ENCODE data around the gene STRAP. TPM values are rescaled to one million over a fixed set of nuclear protein-coding genes. Genes with fewer than 3 reads are reported as not detected.

The STRAP gene
- total and polyA plus RNA-seq, 2 experiments from 2014 or later = 229 to 403 TPM

- no peak overlapping the region for H3K4me2 ChIP-seq
- Mint-ChIP-seq H3K9me3 (no peaks in the 10 kb centered on the region), H3K36me3 (ENCODE audit: low read depth) (no peaks in the 10 kb centered on the region), H3K27me3 (ENCODE audit: insufficient read depth, low read depth, poor library complexity) (peaks cover 3% of the 10 kb centered on the region), H3K27ac (no peak overlapping the region), H3K4me3 (no peak overlapping the region), H3K4me1 (no peaks in the 10 kb centered on the region)
- H3K9me2 ChIP-seq (ENCODE audit: insufficient read depth) = no peaks in the 10 kb centered on the region
- H3K27me3 ChIP-seq (ENCODE audit: insufficient read depth) = no peaks in the 10 kb centered on the region
- DNase-seq (ENCODE audit: low spot score) (no peak), ATAC-seq (no peak)
- H3F3A ChIP-seq (replicated peaks; ENCODE audit: low read depth) = no peaks in the 10 kb centered on the region
- TF ChIP-seq EZH2phosphoT487 (IDR thresholded peaks at IDR 0.05; ENCODE audit: unreplicated experiment) = no peak
- no peak for TF ChIP-seq NANOG (IDR thresholded peaks at IDR 0.05; ENCODE audit: borderline replicate concordance)
- no peak for TF ChIP-seq EZH2 (IDR thresholded peaks at IDR 0.05; ENCODE audit: low read depth, unreplicated experiment)
- TF ChIP-seq CTCF (conservative IDR thresholded peaks at IDR 0.05; ENCODE audit: low read depth in 2 of 2) = no peak
- no peak for TF ChIP-seq POLR2AphosphoS5 (IDR thresholded peaks at IDR 0.05; ENCODE audit: low read depth)
- TF ChIP-seq CREB1 (CRISPR knock-in tag; IDR thresholded peaks at IDR 0.05; ENCODE audit: low read depth) = no peak
- TF ChIP-seq ZNF331 (CRISPR knock-in tag; IDR thresholded peaks at IDR 0.05; ENCODE audit: low read depth) = no peak
- TF ChIP-seq ZNF462 (CRISPR knock-in tag; IDR thresholded peaks at IDR 0.05) = no peak
- H3K27ac ChIP-seq (ENCODE audit: low read depth) = no peak overlapping the region
- no peaks in the 10 kb centered on the region for H4K20me1 ChIP-seq (replicated peaks; ENCODE audit: insufficient read depth)
- no peak overlapping the region for H2AFZ ChIP-seq
- no peaks in the 10 kb centered on the region for H3K79me2 ChIP-seq (replicated peaks; ENCODE audit: insufficient read depth)
- H3K4me3 ChIP-seq = no peak overlapping the region
- H3K36me3 ChIP-seq (ENCODE audit: insufficient read depth) = no peaks in the 10 kb centered on the region
- no peaks in the 10 kb centered on the region for H3K4me1 ChIP-seq (ENCODE audit: insufficient read depth)
Observed at GRCh38 chr12:15839682-15840081, 42.5 kb upstream of the STRAP start.
